ENCODE results near the gene IFNL1.

Gene IFNL1

GRCh38 chr19:39318690-39319089, 22.5 kb downstream of the IFNL1 start:
- 94% methylated on average over 4 of the region's 4 CpGs for WGBS, 2 experiments

GRCh38 chr19:39319098-39319891, 23.1 kb downstream of the IFNL1 start:
- 84 to 89% methylated on average over 5 of the region's 5 CpGs for WGBS, 2 experiments
- Histone ChIP-seq H3K36me3 (ENCODE audit: control insufficient read depth, insufficient read depth, low read length) (no peaks in the 10 kb centered on the region), H3K27me3 (ENCODE audit: control insufficient read depth, insufficient read depth, low read length, poor library complexity, severe bottlenecking) (peaks cover 16% of the 10 kb centered on the region), H3K9me3 (ENCODE audit: control insufficient read depth, low read length) (no peaks in the 10 kb centered on the region), H3K4me1 (ENCODE audit: control insufficient read depth, insufficient read depth, low read length) (peaks cover 7% of the 10 kb centered on the region), H3K4me3 (ENCODE audit: insufficient read depth, low read depth, low read length) (peak overlapping the region; percentile 65), H3K27ac (ENCODE audit: insufficient read depth, low read depth, low read length, poor library complexity, severe bottlenecking) (no peak overlapping the region)

More at GRCh38 chr19:39318690-39319089, 22.5 kb downstream of the IFNL1 start:
- no peak overlapping the region for H3K4me3 ChIP-seq (ENCODE audit: insufficient read depth, low read depth, low read length)
- H3K4me1 ChIP-seq (ENCODE audit: control insufficient read depth, insufficient read depth, low read length): peaks cover 7% of the 10 kb centered on the region
- no peak overlapping the region for H3K27ac ChIP-seq (ENCODE audit: insufficient read depth, low read depth, low read length, poor library complexity, severe bottlenecking)
- peaks cover 13% of the 10 kb centered on the region for H3K27me3 ChIP-seq (ENCODE audit: control insufficient read depth, insufficient read depth, low read length, poor library complexity, severe bottlenecking)
- no peaks in the 10 kb centered on the region for H3K36me3 ChIP-seq (ENCODE audit: control insufficient read depth, insufficient read depth, low read length)
- H3K9me3 ChIP-seq (ENCODE audit: control insufficient read depth, low read length): no peaks in the 10 kb centered on the region

- Histone ChIP-seq H3K9me3 (ENCODE audit: control insufficient read depth, low read length) (no peaks in the 10 kb centered on the region), H3K27me3 (ENCODE audit: control insufficient read depth, insufficient read depth, low read length, poor library complexity, severe bottlenecking) (peaks cover 18% of the 10 kb centered on the region), H3K4me3 (ENCODE audit: insufficient read depth, low read depth, low read length) (peak overlapping the region; percentile 65), H3K4me1 (ENCODE audit: control insufficient read depth, insufficient read depth, low read length) (peaks cover 7% of the 10 kb centered on the region), H3K27ac (ENCODE audit: insufficient read depth, low read depth, low read length, poor library complexity, severe bottlenecking) (no peak overlapping the region), H3K36me3 (ENCODE audit: control insufficient read depth, insufficient read depth, low read length) (no peaks in the 10 kb centered on the region)
- 9 to 10% methylated on average over 10 to 13 of the region's 16 CpGs for WGBS, 2 experiments
These were observed 23.7 kb downstream of the IFNL1 start for GRCh38 chr19:39319892-39320248.

- peaks cover 18% of the 10 kb centered on the region for H3K27me3 ChIP-seq (ENCODE audit: control insufficient read depth, insufficient read depth, low read length, poor library complexity, severe bottlenecking)
- no peaks in the 10 kb centered on the region for H3K36me3 ChIP-seq (ENCODE audit: control insufficient read depth, insufficient read depth, low read length)
- no peak overlapping the region for H3K4me3 ChIP-seq (ENCODE audit: insufficient read depth, low read depth, low read length)
- 19 to 25% methylated on average over 8 to 10 of the region's 10 CpGs for WGBS, 2 experiments
- H3K4me1 ChIP-seq (ENCODE audit: control insufficient read depth, insufficient read depth, low read length): peaks cover 7% of the 10 kb centered on the region
- H3K9me3 ChIP-seq (ENCODE audit: control insufficient read depth, low read length): no peaks in the 10 kb centered on the region
- H3K27ac ChIP-seq (ENCODE audit: insufficient read depth, low read depth, low read length, poor library complexity, severe bottlenecking): no peak overlapping the region
These were observed 25.1 kb downstream of the IFNL1 start for GRCh38 chr19:39321117-39321831.

- no peaks in the 10 kb centered on the region for H3K36me3 ChIP-seq (ENCODE audit: control insufficient read depth, insufficient read depth, low read length)
- peaks cover 7% of the 10 kb centered on the region for H3K4me1 ChIP-seq (ENCODE audit: control insufficient read depth, insufficient read depth, low read length)
- H3K27ac ChIP-seq (ENCODE audit: insufficient read depth, low read depth, low read length, poor library complexity, severe bottlenecking): no peak overlapping the region
- no peak overlapping the region for H3K4me3 ChIP-seq (ENCODE audit: insufficient read depth, low read depth, low read length)
- peaks cover 18% of the 10 kb centered on the region for H3K27me3 ChIP-seq (ENCODE audit: control insufficient read depth, insufficient read depth, low read length, poor library complexity, severe bottlenecking)
- H3K9me3 ChIP-seq (ENCODE audit: control insufficient read depth, low read length): no peaks in the 10 kb centered on the region
These were observed 25.6 kb downstream of the IFNL1 start for GRCh38 chr19:39321832-39322176.

- Histone ChIP-seq H3K4me1 (ENCODE audit: control insufficient read depth, insufficient read depth, low read length) (peaks cover 9% of the 10 kb centered on the region), H3K36me3 (ENCODE audit: control insufficient read depth, insufficient read depth, low read length) (no peaks in the 10 kb centered on the region)
- WGBS, 2 experiments: 90 to 100% methylated on average over 3 of the region's 5 CpGs
These were observed 28.1 kb downstream of the IFNL1 start for GRCh38 chr19:39324242-39324842.

GRCh38 chr19:39325778-39326665, 29.8 kb downstream of the IFNL1 start:
- H3K27me3 ChIP-seq (ENCODE audit: control insufficient read depth, insufficient read depth, low read length, poor library complexity, severe bottlenecking): peaks cover 5% of the 10 kb centered on the region
- peaks cover 3% of the 10 kb centered on the region for H3K4me1 ChIP-seq (ENCODE audit: control insufficient read depth, insufficient read depth, low read length)
- WGBS, 2 experiments: 86 to 87% methylated on average over 15 to 16 of the region's 16 CpGs
- H3K27ac ChIP-seq (ENCODE audit: insufficient read depth, low read depth, low read length, poor library complexity, severe bottlenecking): no peak overlapping the region
- H3K4me3 ChIP-seq (ENCODE audit: insufficient read depth, low read depth, low read length): no peak overlapping the region
- H3K9me3 ChIP-seq (ENCODE audit: control insufficient read depth, low read length): no peaks in the 10 kb centered on the region
- H3K36me3 ChIP-seq (ENCODE audit: control insufficient read depth, insufficient read depth, low read length): no peaks in the 10 kb centered on the region

More at GRCh38 chr19:39324242-39324842, 28.1 kb downstream of the IFNL1 start:
- Histone ChIP-seq H3K4me3 (ENCODE audit: insufficient read depth, low read depth, low read length) (no peak overlapping the region), H3K27ac (ENCODE audit: insufficient read depth, low read depth, low read length, poor library complexity, severe bottlenecking) (no peak overlapping the region), H3K9me3 (ENCODE audit: control insufficient read depth, low read length) (no peaks in the 10 kb centered on the region), H3K27me3 (ENCODE audit: control insufficient read depth, insufficient read depth, low read length, poor library complexity, severe bottlenecking) (peaks cover 17% of the 10 kb centered on the region)

- peaks cover 5% of the 10 kb centered on the region for H3K27me3 ChIP-seq (ENCODE audit: control insufficient read depth, insufficient read depth, low read length, poor library complexity, severe bottlenecking)
- H3K27ac ChIP-seq (ENCODE audit: insufficient read depth, low read depth, low read length, poor library complexity, severe bottlenecking): no peak overlapping the region
- no peaks in the 10 kb centered on the region for H3K9me3 ChIP-seq (ENCODE audit: control insufficient read depth, low read length)
- no peaks in the 10 kb centered on the region for H3K36me3 ChIP-seq (ENCODE audit: control insufficient read depth, insufficient read depth, low read length)
- no peak overlapping the region for H3K4me3 ChIP-seq (ENCODE audit: insufficient read depth, low read depth, low read length)
- H3K4me1 ChIP-seq (ENCODE audit: control insufficient read depth, insufficient read depth, low read length): peaks cover 3% of the 10 kb centered on the region
- WGBS, 2 experiments: 68% methylated on average over 16 of the region's 16 CpGs
These were observed 31.3 kb downstream of the IFNL1 start for GRCh38 chr19:39327363-39328045.

- 28% methylated on average over 17 of the region's 17 CpGs for WGBS, 2 experiments
- H3K36me3 ChIP-seq (ENCODE audit: control insufficient read depth, insufficient read depth, low read length): no peaks in the 10 kb centered on the region
- no peak overlapping the region for H3K27ac ChIP-seq (ENCODE audit: insufficient read depth, low read depth, low read length, poor library complexity, severe bottlenecking)
These were observed 32.0 kb downstream of the IFNL1 start for GRCh38 chr19:39328046-39328705.

More at GRCh38 chr19:39328046-39328705, 32.0 kb downstream of the IFNL1 start:
- peaks cover 3% of the 10 kb centered on the region for H3K4me1 ChIP-seq (ENCODE audit: control insufficient read depth, insufficient read depth, low read length)
- H3K4me3 ChIP-seq (ENCODE audit: insufficient read depth, low read depth, low read length): no peak overlapping the region
- H3K9me3 ChIP-seq (ENCODE audit: control insufficient read depth, low read length): no peaks in the 10 kb centered on the region
- peaks cover 5% of the 10 kb centered on the region for H3K27me3 ChIP-seq (ENCODE audit: control insufficient read depth, insufficient read depth, low read length, poor library complexity, severe bottlenecking)
